DOHH2 (cell line): Measurements from ENCODE around the gene PNP.

Experiments used
- H3F3A ChIP-seq: fragments of 200-600 bp; sonication (generic), shearing (Covaris generic); 2 replicates; pipeline ENCODE4 v1.6.0; 2016; ENCODE audit warnings: antibody characterized with exemption, mild to moderate bottlenecking; ENCODE audit not compliant: control insufficient read depth, insufficient read depth
- H3K27ac ChIP-seq: fragments of 200-600 bp; sonication (generic); 2 replicates; pipeline ENCODE4 v1.5.1; 2014; ENCODE audit warnings: low read depth, mild to moderate bottlenecking, low read length, moderate library complexity
- H3K27me3 ChIP-seq: fragments of 200-600 bp; sonication (generic); 2 replicates; pipeline ENCODE4 v1.6.1; 2014; ENCODE audit warnings: mild to moderate bottlenecking, low read length, mixed read lengths; ENCODE audit not compliant: control insufficient read depth
- H3K36me3 ChIP-seq: fragments of 200-600 bp; sonication (generic); 2 replicates; pipeline ENCODE4 v1.6.1; 2014; ENCODE audit warnings: mild to moderate bottlenecking, low read length, moderate library complexity, mixed read lengths; ENCODE audit not compliant: control insufficient read depth
- H3K4me1 ChIP-seq: fragments of 200-600 bp; sonication (generic); 2 replicates; pipeline ENCODE4 v1.6.1; 2014; ENCODE audit warnings: mild to moderate bottlenecking, low read length, mixed read lengths; ENCODE audit not compliant: control insufficient read depth
- H3K4me2 ChIP-seq: fragments of 200-600 bp; sonication (generic); 2 replicates; pipeline ENCODE4 v1.6.0; 2014; ENCODE audit warnings: mild to moderate bottlenecking, low read length, moderate library complexity
- H3K4me3 ChIP-seq: fragments of 200-600 bp; sonication (generic); 2 replicates; pipeline ENCODE4 v1.5.1; 2014; ENCODE audit warnings: mild to moderate bottlenecking, low read length, mixed read lengths
- H3K79me2 ChIP-seq: fragments of 200-600 bp; sonication (generic); 2 replicates; pipeline ENCODE4 v1.6.1; 2014; ENCODE audit warnings: mild to moderate bottlenecking, low read length, mixed read lengths; ENCODE audit not compliant: control insufficient read depth
- H3K9me2 ChIP-seq: fragments of 200-600 bp; sonication (generic); replicated peaks from 2 replicates; pipeline ENCODE4 v1.6.1; 2014; ENCODE audit warnings: mild to moderate bottlenecking, low read length, mixed read lengths; ENCODE audit not compliant: control insufficient read depth
- H3K9me3 ChIP-seq: fragments of 200-600 bp; sonication (generic); 2 replicates; pipeline ENCODE4 v1.6.1; 2014; ENCODE audit warnings: antibody characterized with exemption, low read length, mixed read lengths; ENCODE audit not compliant: control insufficient read depth, insufficient read depth
- H4K20me1 ChIP-seq: fragments of 200-600 bp; sonication (generic); 2 replicates; pipeline ENCODE4 v1.6.0; 2014; ENCODE audit warnings: low read depth, mild to moderate bottlenecking, antibody characterized with exemption, low read length, moderate library complexity; ENCODE audit not compliant: control insufficient read depth, insufficient read depth
- EZH2phosphoT487 ChIP-seq: fragments of 200-600 bp; sonication (generic); IDR thresholded peaks from 2 replicates; pipeline ENCODE4 v1.6.1; 2017; ENCODE audit warnings: borderline replicate concordance, mild to moderate bottlenecking, antibody characterized with exemption, low read length, moderate library complexity, mixed read lengths
- TF ChIP-seq, protein P1 (sequence below): fragments of 200-600 bp; sonication (generic); IDR thresholded peaks from one replicate; pipeline ENCODE4 v1.5.1; 2014; ENCODE audit warnings: antibody characterized with exemption, mild to moderate bottlenecking, low read depth, low read length; ENCODE audit not compliant: poor library complexity, severe bottlenecking

The PNP gene

GRCh38 chr14:20422886-20423285 lies 46.3 kb upstream of the PNP start:
- H3K4me1 ChIP-seq: peaks cover 41% of the 10 kb centered on the region
- H3K9me3 ChIP-seq: no peaks in the 10 kb centered on the region
- H3K4me2 ChIP-seq: no peak overlapping the region
- H3K27ac ChIP-seq: no peak overlapping the region
- TF ChIP-seq, protein P1, sequence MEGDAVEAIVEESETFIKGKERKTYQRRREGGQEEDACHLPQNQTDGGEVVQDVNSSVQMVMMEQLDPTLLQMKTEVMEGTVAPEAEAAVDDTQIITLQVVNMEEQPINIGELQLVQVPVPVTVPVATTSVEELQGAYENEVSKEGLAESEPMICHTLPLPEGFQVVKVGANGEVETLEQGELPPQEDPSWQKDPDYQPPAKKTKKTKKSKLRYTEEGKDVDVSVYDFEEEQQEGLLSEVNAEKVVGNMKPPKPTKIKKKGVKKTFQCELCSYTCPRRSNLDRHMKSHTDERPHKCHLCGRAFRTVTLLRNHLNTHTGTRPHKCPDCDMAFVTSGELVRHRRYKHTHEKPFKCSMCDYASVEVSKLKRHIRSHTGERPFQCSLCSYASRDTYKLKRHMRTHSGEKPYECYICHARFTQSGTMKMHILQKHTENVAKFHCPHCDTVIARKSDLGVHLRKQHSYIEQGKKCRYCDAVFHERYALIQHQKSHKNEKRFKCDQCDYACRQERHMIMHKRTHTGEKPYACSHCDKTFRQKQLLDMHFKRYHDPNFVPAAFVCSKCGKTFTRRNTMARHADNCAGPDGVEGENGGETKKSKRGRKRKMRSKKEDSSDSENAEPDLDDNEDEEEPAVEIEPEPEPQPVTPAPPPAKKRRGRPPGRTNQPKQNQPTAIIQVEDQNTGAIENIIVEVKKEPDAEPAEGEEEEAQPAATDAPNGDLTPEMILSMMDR: no peak
- TF ChIP-seq EZH2phosphoT487: no peak
- H3K4me3 ChIP-seq: no peak overlapping the region
- H3K79me2 ChIP-seq: no peaks in the 10 kb centered on the region
- peaks cover 10% of the 10 kb centered on the region for H3F3A ChIP-seq
- no peaks in the 10 kb centered on the region for H3K27me3 ChIP-seq
- no peaks in the 10 kb centered on the region for H3K36me3 ChIP-seq
- H4K20me1 ChIP-seq: no peaks in the 10 kb centered on the region
- H3K9me2 ChIP-seq: no peaks in the 10 kb centered on the region

GRCh38 chr14:20424851-20425250 lies 44.4 kb upstream of the PNP start:
- no peaks in the 10 kb centered on the region for H3K9me2 ChIP-seq
- H4K20me1 ChIP-seq: no peaks in the 10 kb centered on the region
- H3K9me3 ChIP-seq: no peaks in the 10 kb centered on the region
- no peak overlapping the region for H3K27ac ChIP-seq
- no peaks in the 10 kb centered on the region for H3K27me3 ChIP-seq
- H3K4me2 ChIP-seq: no peak overlapping the region
- H3K4me3 ChIP-seq: no peak overlapping the region
- H3K36me3 ChIP-seq: no peaks in the 10 kb centered on the region
- H3K79me2 ChIP-seq: no peaks in the 10 kb centered on the region
- no peak for TF ChIP-seq EZH2phosphoT487
- peaks cover 53% of the 10 kb centered on the region for H3K4me1 ChIP-seq
- peaks cover 10% of the 10 kb centered on the region for H3F3A ChIP-seq

DNA sequence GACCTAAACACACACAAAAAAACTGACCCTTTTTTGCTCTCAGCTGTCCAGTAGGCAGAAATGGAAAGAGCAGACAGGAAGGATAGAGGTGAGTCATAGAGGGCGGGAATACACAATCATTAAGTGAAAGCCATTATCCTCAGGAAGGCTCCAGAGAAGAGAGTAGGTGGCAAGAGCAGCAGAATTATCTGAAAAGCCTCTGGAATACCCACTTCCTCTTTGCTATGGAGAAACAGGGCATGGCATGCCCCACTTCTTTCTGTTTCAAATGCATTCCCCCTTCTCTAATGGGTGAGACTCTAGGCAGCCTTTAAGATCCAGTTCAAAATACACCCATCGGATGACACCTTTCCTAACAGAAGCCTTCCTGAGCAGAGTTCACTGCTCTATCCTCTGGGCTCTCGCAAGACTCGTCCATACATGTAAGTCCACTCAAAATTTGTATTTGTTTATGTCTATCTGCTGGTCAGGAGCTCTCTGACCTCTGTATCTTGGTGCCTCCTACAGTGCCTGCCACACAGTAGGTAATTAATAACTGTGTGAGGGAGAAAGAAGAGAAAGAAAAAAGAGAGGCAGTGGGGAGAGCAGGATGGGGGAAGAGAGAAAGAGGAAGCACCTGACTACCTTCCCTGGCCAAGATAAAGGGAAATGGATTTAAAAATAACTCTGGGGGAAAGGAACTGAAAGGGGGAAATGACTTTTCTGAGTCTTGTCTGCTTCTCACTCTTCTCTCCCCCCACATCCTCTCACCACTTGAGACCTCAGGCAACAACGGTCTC lies 41.8 kb upstream of the PNP start:
- H3K27me3 ChIP-seq: no peaks in the 10 kb centered on the region
- H4K20me1 ChIP-seq: no peaks in the 10 kb centered on the region
- no peaks in the 10 kb centered on the region for H3K79me2 ChIP-seq
- H3F3A ChIP-seq: peaks cover 8% of the 10 kb centered on the region; the same call in 1 of the 2 replicates
- H3K9me3 ChIP-seq: no peaks in the 10 kb centered on the region
- H3K4me3 ChIP-seq: peak overlapping the region; percentile 73
- no peaks in the 10 kb centered on the region for H3K9me2 ChIP-seq
- peak overlapping the region; percentile 92 for H3K27ac ChIP-seq
- no peak for TF ChIP-seq EZH2phosphoT487
- TF ChIP-seq, protein P1: no peak
- no peaks in the 10 kb centered on the region for H3K36me3 ChIP-seq
- H3K4me2 ChIP-seq: peak overlapping the region; percentile 95
- H3K4me1 ChIP-seq: peaks cover 50% of the 10 kb centered on the region

GRCh38 chr14:20428010-20428365 lies 41.2 kb upstream of the PNP start:
- Histone ChIP-seq H3K9me3 (no peaks in the 10 kb centered on the region), H3K27ac (peak overlapping the region; percentile 92), H3K27me3 (no peaks in the 10 kb centered on the region), H3F3A (peaks cover 8% of the 10 kb centered on the region; the same call in 1 of the 2 replicates), H3K4me2 (peak overlapping the region; percentile 95), H3K9me2 (no peaks in the 10 kb centered on the region), H3K79me2 (no peaks in the 10 kb centered on the region), H3K4me3 (peak overlapping the region; percentile 73), H3K4me1 (peaks cover 48% of the 10 kb centered on the region), H4K20me1 (no peaks in the 10 kb centered on the region), H3K36me3 (no peaks in the 10 kb centered on the region)
- TF ChIP-seq EZH2phosphoT487: no peak
- TF ChIP-seq, protein P1: no peak
